ENCODE measurements around the gene MACROH2A1.

Gene MACROH2A1

GRCh38 chr5:135439231-135440205 is 40.5 kb upstream of the MACROH2A1 start:
- no peaks in the 10 kb centered on the region for H3K4me1 ChIP-seq (ENCODE audit: insufficient read depth, low read length, severe bottlenecking)
- no peaks in the 10 kb centered on the region for H3K36me3 ChIP-seq (ENCODE audit: insufficient read depth, low read length)
- no peaks in the 10 kb centered on the region for H3K9me3 ChIP-seq (ENCODE audit: low read length)
- H3K9ac ChIP-seq (ENCODE audit: low read length), result no peak overlapping the region
- no peak overlapping the region for H3K4me3 ChIP-seq (ENCODE audit: low read depth, low read length, poor library complexity, severe bottlenecking)
- no peaks in the 10 kb centered on the region for H4K20me1 ChIP-seq (ENCODE audit: insufficient read depth, low read length)
- H2AFZ ChIP-seq (ENCODE audit: low read length), result no peak overlapping the region
- no peak overlapping the region for H3K27ac ChIP-seq (ENCODE audit: low read depth, low read length, poor library complexity, severe bottlenecking)
- peaks cover 16% of the 10 kb centered on the region for H3K27me3 ChIP-seq (ENCODE audit: insufficient read depth, low read length)
- no peak overlapping the region for H3K4me2 ChIP-seq (ENCODE audit: low read length)
- no peaks in the 10 kb centered on the region for H3K79me2 ChIP-seq (ENCODE audit: insufficient read depth, low read length)
- TF ChIP-seq CTCF (IDR thresholded peaks at IDR 0.05; ENCODE audit: low read length) (no peak), EZH2 (IDR thresholded peaks at IDR 0.05; ENCODE audit: borderline replicate concordance, low read length) (no peak)
- no peaks in the 10 kb centered on the region for H3K9me2 ChIP-seq (ENCODE audit: low read depth, low read length)
- no peaks in the 10 kb centered on the region for H3F3A ChIP-seq (ENCODE audit: insufficient read depth, low read length)

- Histone ChIP-seq H3K27me3 (ENCODE audit: insufficient read depth, low read length) (peaks cover 16% of the 10 kb centered on the region), H3K4me3 (ENCODE audit: low read depth, low read length, poor library complexity, severe bottlenecking) (no peak overlapping the region), H3K9ac (ENCODE audit: low read length) (no peak overlapping the region), H3K36me3 (ENCODE audit: insufficient read depth, low read length) (no peaks in the 10 kb centered on the region), H3K9me2 (ENCODE audit: low read depth, low read length) (no peaks in the 10 kb centered on the region), H3K9me3 (ENCODE audit: low read length) (no peaks in the 10 kb centered on the region), H3F3A (ENCODE audit: insufficient read depth, low read length) (no peaks in the 10 kb centered on the region), H2AFZ (ENCODE audit: low read length) (no peak overlapping the region), H3K79me2 (ENCODE audit: insufficient read depth, low read length) (no peaks in the 10 kb centered on the region), H4K20me1 (ENCODE audit: insufficient read depth, low read length) (no peaks in the 10 kb centered on the region), H3K4me2 (ENCODE audit: low read length) (no peak overlapping the region), H3K27ac (ENCODE audit: low read depth, low read length, poor library complexity, severe bottlenecking) (no peak overlapping the region), H3K4me1 (ENCODE audit: insufficient read depth, low read length, severe bottlenecking) (no peaks in the 10 kb centered on the region)
- no peak for TF ChIP-seq CTCF (IDR thresholded peaks at IDR 0.05; ENCODE audit: low read length)
- no peak for TF ChIP-seq EZH2 (IDR thresholded peaks at IDR 0.05; ENCODE audit: borderline replicate concordance, low read length)
Measured at GRCh38 chr5:135438636-135439221, 39.7 kb upstream of the MACROH2A1 start.

- Histone ChIP-seq H3K4me1 (ENCODE audit: insufficient read depth, low read length, severe bottlenecking) (no peaks in the 10 kb centered on the region), H3K9me3 (ENCODE audit: low read length) (no peaks in the 10 kb centered on the region), H3K9me2 (ENCODE audit: low read depth, low read length) (no peaks in the 10 kb centered on the region), H3K9ac (ENCODE audit: low read length) (no peak overlapping the region), H4K20me1 (ENCODE audit: insufficient read depth, low read length) (no peaks in the 10 kb centered on the region), H3K79me2 (ENCODE audit: insufficient read depth, low read length) (no peaks in the 10 kb centered on the region), H3K4me3 (ENCODE audit: low read depth, low read length, poor library complexity, severe bottlenecking) (no peak overlapping the region), H3K27ac (ENCODE audit: low read depth, low read length, poor library complexity, severe bottlenecking) (no peak overlapping the region), H3K36me3 (ENCODE audit: insufficient read depth, low read length) (no peaks in the 10 kb centered on the region), H3K4me2 (ENCODE audit: low read length) (no peak overlapping the region), H2AFZ (ENCODE audit: low read length) (no peak overlapping the region), H3K27me3 (ENCODE audit: insufficient read depth, low read length) (peaks cover 16% of the 10 kb centered on the region), H3F3A (ENCODE audit: insufficient read depth, low read length) (no peaks in the 10 kb centered on the region)
- TF ChIP-seq CTCF (IDR thresholded peaks at IDR 0.05; ENCODE audit: low read length) (no peak), EZH2 (IDR thresholded peaks at IDR 0.05; ENCODE audit: borderline replicate concordance, low read length) (no peak)
Measured at GRCh38 chr5:135437796-135438560, 38.9 kb upstream of the MACROH2A1 start.
